WI38 (cell line): Measurements from ENCODE around the gene EIF4A3.

Experiments used
- H3K4me3 ChIP-seq: 2 replicates; pipeline ENCODE4 v1.5.1; 2011; ENCODE audit warnings: low read depth, mild to moderate bottlenecking, control low read depth, low read length
- CTCF ChIP-seq: IDR thresholded peaks from 2 replicates; pipeline ENCODE4 v1.5.1; 2012; ENCODE audit warnings: low read depth, mild to moderate bottlenecking, control low read depth, low read length

The EIF4A3 gene

GRCh38 chr17:80190716-80191115 is 43.8 kb upstream of the EIF4A3 start:
- no peak for TF ChIP-seq CTCF
- no peak overlapping the region for H3K4me3 ChIP-seq

DNA sequence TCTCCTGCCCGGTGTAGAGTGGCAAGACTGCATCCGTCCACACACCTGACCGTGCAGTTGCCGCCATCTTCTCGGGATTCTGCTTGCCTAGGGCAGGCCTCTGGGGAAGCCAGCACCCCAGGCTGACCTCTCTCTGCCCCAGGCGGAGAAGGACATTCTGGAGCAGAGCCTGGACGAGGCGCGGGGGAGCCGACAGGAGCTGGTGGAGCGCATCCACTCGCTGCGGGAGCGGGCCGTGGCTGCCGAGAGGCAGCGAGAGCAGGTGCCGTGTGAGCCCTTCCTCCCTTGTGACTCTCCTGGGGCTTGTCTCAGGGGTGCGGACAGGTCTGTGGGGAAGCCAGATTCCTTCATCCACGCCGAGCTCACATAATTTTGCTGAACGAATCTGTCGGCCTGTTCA is 42.7 kb upstream of the EIF4A3 start:
- H3K4me3 ChIP-seq = no peak overlapping the region
- no peak for TF ChIP-seq CTCF

- no peak for TF ChIP-seq CTCF
- H3K4me3 ChIP-seq = peak overlapping the region; percentile 48
Measured at GRCh38 chr17:80187515-80187941, 40.6 kb upstream of the EIF4A3 start.

- no peak for TF ChIP-seq CTCF
- H3K4me3 ChIP-seq = peak overlapping the region; percentile 48
Measured at GRCh38 chr17:80187090-80187489, 40.2 kb upstream of the EIF4A3 start.

DNA sequence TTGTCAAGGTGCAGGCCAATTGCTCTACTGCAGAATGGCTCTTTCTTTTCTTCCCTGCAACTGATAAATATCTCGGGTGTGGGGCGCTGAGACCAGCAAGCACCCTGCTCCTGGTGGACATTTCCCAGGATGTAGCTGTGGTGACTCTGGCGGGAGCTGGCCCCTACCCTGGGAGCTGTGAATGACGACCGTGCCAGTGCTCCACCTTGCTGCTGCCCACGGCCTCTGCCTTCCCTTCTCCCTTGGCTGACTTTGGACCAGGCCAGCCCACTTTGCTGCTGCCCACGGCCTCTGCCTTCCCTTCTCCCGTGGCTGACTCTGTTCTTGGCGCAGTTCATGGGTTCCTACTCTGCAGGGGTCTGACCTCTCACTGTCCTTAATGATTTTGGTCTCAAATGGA is 39.0 kb upstream of the EIF4A3 start:
- H3K4me3 ChIP-seq = no peak overlapping the region
- no peak for TF ChIP-seq CTCF

- TF ChIP-seq CTCF = no peak
- H3K4me3 ChIP-seq = no peak overlapping the region
Measured at GRCh38 chr17:80184423-80184714, 37.4 kb upstream of the EIF4A3 start.

- no peak for TF ChIP-seq CTCF
- no peak overlapping the region for H3K4me3 ChIP-seq
Measured at GRCh38 chr17:80183581-80184422, 36.9 kb upstream of the EIF4A3 start.
